NT2/D1 (cell line): ENCODE measurements around the gene TMEM185A.
"Not testable (repeated sequence)": the region's sequence is repeated elsewhere in the genome, so short reads cannot be mapped to it uniquely, and the experiment has no call there.

ENCODE experiments used
- DNase-seq: peaks from one replicate; pipeline ENCODE4 v3.0.0-alpha.2; 2011; ENCODE audit warnings: low read depth, low spot score
- H3K27me3 ChIP-seq: 2 replicates; pipeline ENCODE4 v1.6.0; 2011; ENCODE audit warnings: mild to moderate bottlenecking; ENCODE audit not compliant: insufficient read length, insufficient read depth
- H3K36me3 ChIP-seq: 2 replicates; pipeline ENCODE4 v1.6.1; 2011; ENCODE audit warnings: mild to moderate bottlenecking, low read length, mixed read lengths; ENCODE audit not compliant: insufficient read depth, insufficient read length
- H3K4me1 ChIP-seq: 2 replicates; pipeline ENCODE4 v1.5.1; 2011; ENCODE audit not compliant: insufficient read depth, insufficient read length
- H3K4me3 ChIP-seq: 2 replicates; pipeline ENCODE4 v1.5.1; 2011; ENCODE audit warnings: low read depth; ENCODE audit not compliant: insufficient read length
- H3K9ac ChIP-seq: 2 replicates; pipeline ENCODE4 v1.6.0; 2011; ENCODE audit warnings: low read depth; ENCODE audit not compliant: insufficient read length
- H3K9me3 ChIP-seq: 2 replicates; pipeline ENCODE4 v1.5.1; 2011; ENCODE audit warnings: mild to moderate bottlenecking, low read length; ENCODE audit not compliant: insufficient read depth
- SUZ12 ChIP-seq: IDR thresholded peaks from 2 replicates; pipeline ENCODE4 v1.6.1; 2011; ENCODE audit not compliant: insufficient read length, insufficient read depth; ENCODE audit errors: extremely low read depth
- YY1 ChIP-seq: IDR thresholded peaks from 2 replicates; pipeline ENCODE4 v1.6.1; 2011; ENCODE audit not compliant: insufficient read length, insufficient read depth
- ZNF274 ChIP-seq: IDR thresholded peaks from 2 replicates; pipeline ENCODE4 v1.6.1; 2011; ENCODE audit warnings: mild to moderate bottlenecking, low read depth, low read length

Gene TMEM185A

GRCh38 chrX:149638860-149639259 lies 7.3 kb upstream of the TMEM185A start:
- H3K9ac ChIP-seq, result no peak overlapping the region
- no peaks in the 10 kb centered on the region for H3K27me3 ChIP-seq
- TF ChIP-seq ZNF274 (no peak), SUZ12 (no peak), YY1 (no peak)
- no peaks in the 10 kb centered on the region for H3K36me3 ChIP-seq
- H3K4me1 ChIP-seq, result no peaks in the 10 kb centered on the region
- no peak overlapping the region for H3K4me3 ChIP-seq
- no peaks in the 10 kb centered on the region for H3K9me3 ChIP-seq
- DNase-seq, result no peak

GRCh38 chrX:149633511-149633910 lies 1.9 kb upstream of the TMEM185A start:
- Histone ChIP-seq H3K4me3 (no peak overlapping the region), H3K27me3 (peaks cover 18% of the 10 kb centered on the region), H3K4me1 (no peaks in the 10 kb centered on the region)

GRCh38 chrX:149630681-149631233 lies 835 bp downstream of the TMEM185A start:
- H3K27me3 ChIP-seq, result peaks cover 18% of the 10 kb centered on the region
- TF ChIP-seq SUZ12, result no peak
- no peak for TF ChIP-seq YY1
- no peak for TF ChIP-seq ZNF274
- DNase-seq, result no peak
- peak overlapping the region; percentile 60 for H3K4me3 ChIP-seq
- no peaks in the 10 kb centered on the region for H3K4me1 ChIP-seq
- peaks cover 4% of the 10 kb centered on the region for H3K36me3 ChIP-seq
- H3K9me3 ChIP-seq, result no peaks in the 10 kb centered on the region
- peak overlapping the region; percentile 85 for H3K9ac ChIP-seq

More at GRCh38 chrX:149633511-149633910, 1.9 kb upstream of the TMEM185A start:
- Histone ChIP-seq H3K9me3 (no peaks in the 10 kb centered on the region), H3K36me3 (peaks cover 2% of the 10 kb centered on the region), H3K9ac (no peak overlapping the region)
- DNase-seq, result no peak
- TF ChIP-seq ZNF274 (no peak), SUZ12 (no peak), YY1 (no peak)

GRCh38 chrX:149629730-149630387 lies 1.7 kb downstream of the TMEM185A start:
- no peak overlapping the region for H3K4me3 ChIP-seq
- peaks cover 4% of the 10 kb centered on the region for H3K36me3 ChIP-seq
- TF ChIP-seq SUZ12, result no peak
- no peak for TF ChIP-seq ZNF274
- no peak for TF ChIP-seq YY1
- H3K27me3 ChIP-seq, result peaks cover 18% of the 10 kb centered on the region
- no peaks in the 10 kb centered on the region for H3K4me1 ChIP-seq
- DNase-seq, result no peak
- no peaks in the 10 kb centered on the region for H3K9me3 ChIP-seq
- H3K9ac ChIP-seq, result no peak overlapping the region

GRCh38 chrX:149628768-149629167 lies 2.8 kb downstream of the TMEM185A start:
- H3K4me1 ChIP-seq, result no peaks in the 10 kb centered on the region
- no peak for TF ChIP-seq SUZ12
- TF ChIP-seq ZNF274, result no peak
- TF ChIP-seq YY1, result no peak
- H3K9ac ChIP-seq, result no peak overlapping the region
- no peaks in the 10 kb centered on the region for H3K9me3 ChIP-seq
- H3K4me3 ChIP-seq, result no peak overlapping the region
- peaks cover 18% of the 10 kb centered on the region for H3K27me3 ChIP-seq
- no peak for DNase-seq
- H3K36me3 ChIP-seq, result peaks cover 4% of the 10 kb centered on the region

GRCh38 chrX:149628280-149628679 lies 3.3 kb downstream of the TMEM185A start:
- peaks cover 14% of the 10 kb centered on the region for H3K27me3 ChIP-seq
- peaks cover 4% of the 10 kb centered on the region for H3K36me3 ChIP-seq
- no peak for DNase-seq
- H3K9ac ChIP-seq, result no peak overlapping the region
- H3K4me1 ChIP-seq, result no peaks in the 10 kb centered on the region
- no peaks in the 10 kb centered on the region for H3K9me3 ChIP-seq
- no peak overlapping the region for H3K4me3 ChIP-seq
- TF ChIP-seq SUZ12 (no peak), YY1 (no peak), ZNF274 (no peak)

GRCh38 chrX:149626829-149627228 lies 4.8 kb downstream of the TMEM185A start:
- not testable (repeated sequence) for H3K4me1 ChIP-seq, H3K36me3 ChIP-seq, DNase-seq, H3K9me3 ChIP-seq, H3K4me3 ChIP-seq, H3K27me3 ChIP-seq, H3K9ac ChIP-seq

- H3K9ac ChIP-seq, H3K27me3 ChIP-seq: not testable (repeated sequence)
Observed at GRCh38 chrX:149619662-149620061, 11.9 kb downstream of the TMEM185A start.

More at GRCh38 chrX:149619662-149620061, 11.9 kb downstream of the TMEM185A start:
- not testable (repeated sequence) for H3K4me3 ChIP-seq, H3K36me3 ChIP-seq, H3K4me1 ChIP-seq, DNase-seq, H3K9me3 ChIP-seq
